PC-3 (cell line): ENCODE results near the gene ABCC8. TPM values are rescaled to one million over a fixed set of nuclear protein-coding genes. Genes with fewer than 3 reads are reported as not detected.

Experiments
- ATAC-seq: fragments of 200-7000 bp; cut with Tn5 transposase; 2 replicates; pipeline ENCODE4 v1.9.1; 2020; ENCODE audit warnings: mild to moderate bottlenecking, moderate library complexity
- BruUV-seq: library from RNA; stranded (reverse); fragments of 400-500 nt; replicated peaks from 2 replicates; lab custom pipeline; 2021; lab: Mats Ljungman, UMichigan
- CTCF ChIA-PET: fragments of 300-600 bp; sonication (Branson Sonifier 250); formaldehyde crosslinking; loops from one replicate; lab custom pipeline; 2022; ENCODE audit warnings: antibody characterized with exemption; lab: Charles Lee
- POLR2A ChIA-PET: fragments of 300-600 bp; sonication (Branson Sonifier 250); formaldehyde crosslinking; loops from one replicate; lab custom pipeline; 2022; ENCODE audit warnings: antibody characterized with exemption; ENCODE audit not compliant: unreplicated experiment; lab: Charles Lee
- DNase-seq: peaks from one replicate; pipeline ENCODE4 v3.0.0-alpha.2; 2015
- H2AFZ ChIP-seq: fragments of 300-600 bp; sonication (generic); 2 replicates; pipeline ENCODE4 v1.6.0; 2016; ENCODE audit warnings: antibody characterized with exemption, low read length
- H3F3A ChIP-seq: fragments of 300-600 bp; sonication (generic); one replicate; pipeline ENCODE4 v1.6.0; 2017; ENCODE audit warnings: antibody characterized with exemption, low read length, control low read depth, mild to moderate bottlenecking; ENCODE audit not compliant: unreplicated experiment
- H3K27ac ChIP-seq: fragments of 300-600 bp; sonication (generic); 2 replicates; pipeline ENCODE4 v1.5.1; 2016; ENCODE audit warnings: mild to moderate bottlenecking, low read length
- H3K27me3 ChIP-seq: fragments of 300-600 bp; sonication (generic); 2 replicates; pipeline ENCODE4 v1.6.1; 2016; ENCODE audit warnings: low read length, mixed read lengths
- H3K36me3 ChIP-seq: fragments of 300-600 bp; sonication (generic); 2 replicates; pipeline ENCODE4 v1.6.1; 2016; ENCODE audit warnings: low read depth, mixed run types, low read length, mixed read lengths
- H3K4me1 ChIP-seq: fragments of 300-600 bp; sonication (generic); 2 replicates; pipeline ENCODE4 v1.5.1; 2016; ENCODE audit warnings: low read length; ENCODE audit not compliant: insufficient read depth
- H3K4me2 ChIP-seq: fragments of 300-600 bp; sonication (generic); 2 replicates; pipeline ENCODE4 v1.6.0; 2016; ENCODE audit warnings: low read length
- H3K4me3 ChIP-seq: fragments of 300-600 bp; sonication (generic); 2 replicates; pipeline ENCODE4 v1.5.1; 2016; ENCODE audit warnings: mild to moderate bottlenecking, low read length, mixed read lengths
- H3K79me2 ChIP-seq: fragments of 300-600 bp; sonication (generic); 2 replicates; pipeline ENCODE4 v1.6.1; 2017; ENCODE audit warnings: low read length, mixed read lengths
- H3K9ac ChIP-seq: fragments of 300-600 bp; sonication (generic); 2 replicates; pipeline ENCODE4 v1.6.0; 2016; ENCODE audit warnings: mild to moderate bottlenecking, low read length
- H3K9me2 ChIP-seq: fragments of 300-600 bp; sonication (generic); replicated peaks from 2 replicates; pipeline ENCODE4 v1.6.1; 2016; ENCODE audit warnings: mixed run types, low read length, mixed read lengths
- H3K9me3 ChIP-seq: fragments of 300-600 bp; sonication (generic); 2 replicates; pipeline ENCODE4 v1.6.1; 2016; ENCODE audit warnings: low read length, mixed read lengths
- H4K20me1 ChIP-seq: fragments of 300-600 bp; sonication (generic); 2 replicates; pipeline ENCODE4 v1.6.1; 2016; ENCODE audit warnings: low read length, mixed read lengths
- CTCF ChIP-seq: fragments of 300-600 bp; sonication (generic); conservative IDR thresholded peaks from 2 replicates; pipeline ENCODE4 v1.5.1; 2017; ENCODE audit warnings: antibody characterized with exemption, low read depth, mild to moderate bottlenecking, low read length
- EZH2 ChIP-seq: fragments of 300-600 bp; sonication (generic); IDR thresholded peaks from one replicate; pipeline ENCODE4 v1.6.1; 2017; ENCODE audit warnings: antibody characterized with exemption, mild to moderate bottlenecking, low read length; ENCODE audit not compliant: unreplicated experiment
- EZH2phosphoT487 ChIP-seq: fragments of 300-600 bp; sonication (generic); IDR thresholded peaks from 2 replicates; pipeline ENCODE4 v1.6.1; 2018; ENCODE audit warnings: mild to moderate bottlenecking, antibody characterized with exemption, low read length, borderline replicate concordance
- intact Hi-C: fragments of 100-400 bp; cut with micrococcal nuclease; formaldehyde crosslinking; loops from 2 replicates; pipeline ENCODE4 v1.9.0; 2023
- total RNA-seq: library from RNA; depleted of rRNA; stranded (reverse); fragments of >200 nt; gene quantifications from 2 replicates; pipeline ENCODE4 v1.2.3, GENCODE V29; 2014

The ABCC8 gene
- total RNA-seq, 1 experiment from 2014 or later: not detected

DNA sequence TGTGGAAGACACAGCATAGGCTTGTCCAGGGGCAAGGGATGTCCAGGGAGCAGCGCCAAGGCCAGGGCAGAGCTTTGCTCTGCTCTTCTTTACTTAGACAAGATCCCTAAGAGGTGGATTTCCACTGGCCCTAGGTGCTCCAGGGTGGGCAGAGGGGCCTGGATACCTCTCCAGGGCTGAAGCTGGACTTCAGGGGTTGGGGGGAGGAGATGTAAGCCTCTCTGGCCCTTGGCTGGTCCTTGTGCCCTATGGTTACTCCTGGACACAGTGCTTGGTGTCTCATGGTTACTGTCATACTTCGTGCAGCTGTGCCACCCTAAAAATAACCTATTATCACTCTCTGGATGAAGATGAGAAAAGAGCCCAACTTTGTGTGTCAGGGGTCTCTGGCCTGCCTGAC, 75.3 kb downstream of the ABCC8 start:
- no TSS peak for BruUV-seq
- no peaks in the 10 kb centered on the region for H3K79me2 ChIP-seq
- TF ChIP-seq EZH2phosphoT487: no peak
- no peak for TF ChIP-seq CTCF
- no peak for TF ChIP-seq EZH2
- H3K9ac ChIP-seq: no peak overlapping the region
- H3K9me2 ChIP-seq: no peaks in the 10 kb centered on the region
- no peaks in the 10 kb centered on the region for H3K36me3 ChIP-seq
- ChIA-PET POLR2A (no interaction called here), CTCF (no interaction called here)
- DNase-seq: no peak
- no peaks in the 10 kb centered on the region for H3F3A ChIP-seq
- no peaks in the 10 kb centered on the region for H3K9me3 ChIP-seq
- H2AFZ ChIP-seq: no peak overlapping the region
- no peak overlapping the region for H3K27ac ChIP-seq
- no peak overlapping the region for H3K4me2 ChIP-seq
- H3K4me3 ChIP-seq: no peak overlapping the region
- intact Hi-C loops: no loop called here
- H4K20me1 ChIP-seq: no peaks in the 10 kb centered on the region
- H3K27me3 ChIP-seq: no peaks in the 10 kb centered on the region
- no peaks in the 10 kb centered on the region; the same call in 1 of the 2 replicates for H3K4me1 ChIP-seq
- ATAC-seq: no peak

GRCh38 chr11:17400048-17400775, 76.4 kb downstream of the ABCC8 start:
- ChIA-PET CTCF (no interaction called here), POLR2A (no interaction called here)
- Histone ChIP-seq H3K27ac (no peak overlapping the region), H3K4me1 (no peaks in the 10 kb centered on the region), H3K27me3 (no peaks in the 10 kb centered on the region), H3K9me2 (no peaks in the 10 kb centered on the region), H2AFZ (no peak overlapping the region), H3F3A (no peaks in the 10 kb centered on the region), H3K9me3 (no peaks in the 10 kb centered on the region), H4K20me1 (no peaks in the 10 kb centered on the region), H3K4me2 (no peak overlapping the region), H3K9ac (no peak overlapping the region), H3K79me2 (no peaks in the 10 kb centered on the region), H3K4me3 (no peak overlapping the region), H3K36me3 (no peaks in the 10 kb centered on the region)
- intact Hi-C loops: no loop called here
- BruUV-seq: no TSS peak
- DNase-seq (no peak), ATAC-seq (no peak)
- TF ChIP-seq CTCF (no peak), EZH2phosphoT487 (no peak), EZH2 (no peak)

DNA sequence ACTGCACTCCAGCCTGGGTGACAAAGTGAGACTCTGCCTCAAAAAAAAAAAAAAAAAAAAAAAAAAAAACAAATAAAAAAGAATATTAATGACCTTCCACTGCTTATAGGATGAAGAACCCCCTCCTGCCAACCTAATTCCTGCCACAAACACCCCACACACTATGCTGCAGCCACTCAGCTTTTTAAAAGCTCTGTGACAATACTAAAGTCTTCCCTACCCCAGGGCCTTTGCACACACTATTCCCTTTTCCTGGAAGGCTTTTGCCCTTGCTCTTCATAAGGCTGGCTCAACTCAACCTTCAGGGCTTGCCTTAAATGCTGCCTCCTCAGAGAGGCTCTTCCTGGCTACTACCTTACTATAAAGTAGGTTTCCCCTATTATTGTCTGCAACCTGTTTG, 77.4 kb downstream of the ABCC8 start:
- H3K27ac ChIP-seq: no peak overlapping the region
- no peaks in the 10 kb centered on the region for H3K27me3 ChIP-seq
- no peaks in the 10 kb centered on the region for H3K9me2 ChIP-seq
- H3K9me3 ChIP-seq: no peaks in the 10 kb centered on the region
- no peaks in the 10 kb centered on the region for H3K36me3 ChIP-seq
- no peak overlapping the region for H3K4me3 ChIP-seq
- intact Hi-C loops: no loop called here
- H3F3A ChIP-seq: no peaks in the 10 kb centered on the region
- BruUV-seq: no TSS peak
- H3K9ac ChIP-seq: no peak overlapping the region
- POLR2A ChIA-PET: no interaction called here
- TF ChIP-seq EZH2 (no peak), EZH2phosphoT487 (no peak), CTCF (no peak)
- no peaks in the 10 kb centered on the region for H3K4me1 ChIP-seq
- CTCF ChIA-PET: no interaction called here
- H2AFZ ChIP-seq: no peak overlapping the region
- H3K4me2 ChIP-seq: no peak overlapping the region
- H3K79me2 ChIP-seq: no peaks in the 10 kb centered on the region
- H4K20me1 ChIP-seq: no peaks in the 10 kb centered on the region
- DNase-seq: no peak
- no peak for ATAC-seq
